GM23338 (cell line): ENCODE data around the gene GNAO1. TPM values are rescaled to one million over a fixed set of nuclear protein-coding genes. Genes with fewer than 3 reads are reported as not detected.

Experiments used
- ATAC-seq: fragments of 200-7000 bp; cut with Tn5 transposase; 3 replicates; pipeline ENCODE4 v1.9.1; 2020
- DNase-seq: peaks from one replicate; pipeline ENCODE4 v3.0.0-alpha.2; 2015; ENCODE audit warnings: low spot score
- H2AFZ ChIP-seq: fragments of 200-600 bp; sonication (generic); 2 replicates; pipeline ENCODE4 v1.8.0; 2016; ENCODE audit warnings: antibody characterized with exemption, mild to moderate bottlenecking, moderate library complexity
- H3F3A ChIP-seq: fragments of 200-600 bp; sonication (generic); replicated peaks from 2 replicates; pipeline ENCODE4 v1.8.0; 2017; ENCODE audit warnings: antibody characterized with exemption, mixed run types, low read depth
- H3K27ac ChIP-seq: fragments of 200-600 bp; sonication (generic); 2 replicates; pipeline ENCODE4 v1.6.1; 2016; ENCODE audit warnings: low read depth
- H3K27me3 ChIP-seq: fragments of 200-600 bp; sonication (generic); 2 replicates; pipeline ENCODE4 v1.8.0; 2016; ENCODE audit warnings: mild to moderate bottlenecking, mixed run types, moderate library complexity; ENCODE audit not compliant: insufficient read depth
- H3K36me3 ChIP-seq: fragments of 200-600 bp; sonication (generic); 2 replicates; pipeline ENCODE4 v1.8.0; 2016; ENCODE audit warnings: mild to moderate bottlenecking; ENCODE audit not compliant: insufficient read depth
- H3K4me1 ChIP-seq: fragments of 200-600 bp; sonication (generic); 2 replicates; pipeline ENCODE4 v1.8.0; 2016; ENCODE audit warnings: mild to moderate bottlenecking, moderate library complexity; ENCODE audit not compliant: insufficient read depth
- H3K4me2 ChIP-seq: fragments of 200-600 bp; sonication (generic); 2 replicates; pipeline ENCODE4 v1.7.1; 2017; ENCODE audit warnings: mixed run types
- H3K4me3 ChIP-seq: fragments of 200-600 bp; sonication (generic); 2 replicates; pipeline ENCODE4 v1.6.1; 2016; ENCODE audit warnings: mixed run types
- H3K79me2 ChIP-seq: fragments of 200-600 bp; sonication (generic); replicated peaks from 2 replicates; pipeline ENCODE4 v1.8.0; 2017; ENCODE audit warnings: mild to moderate bottlenecking; ENCODE audit not compliant: insufficient read depth
- H3K9me2 ChIP-seq: fragments of 200-600 bp; sonication (generic); 2 replicates; pipeline ENCODE4 v1.8.0; 2017; ENCODE audit not compliant: insufficient read depth
- H4K20me1 ChIP-seq: fragments of 200-600 bp; sonication (generic); replicated peaks from 2 replicates; pipeline ENCODE4 v1.8.0; 2017; ENCODE audit warnings: mild to moderate bottlenecking; ENCODE audit not compliant: insufficient read depth
- H3K27ac Mint-ChIP-seq: 2 replicates; pipeline ENCODE4 v1.8.0; 2020; ENCODE audit warnings: inconsistent platforms, mild to moderate bottlenecking, moderate library complexity, mixed read lengths
- H3K27me3 Mint-ChIP-seq: 3 replicates; pipeline ENCODE4 v1.8.0; 2022; ENCODE audit warnings: low read depth, mild to moderate bottlenecking, moderate library complexity, mixed read lengths, inconsistent platforms; ENCODE audit not compliant: insufficient read depth, poor library complexity
- H3K36me3 Mint-ChIP-seq: 3 replicates; pipeline ENCODE4 v1.8.0; 2021; ENCODE audit warnings: low read depth, mild to moderate bottlenecking, inconsistent platforms, moderate library complexity, mixed read lengths
- H3K4me1 Mint-ChIP-seq: 3 replicates; pipeline ENCODE4 v1.8.0; 2020; ENCODE audit warnings: mild to moderate bottlenecking, inconsistent platforms, mixed read lengths
- H3K4me3 Mint-ChIP-seq: 3 replicates; pipeline ENCODE4 v1.8.0; 2021; ENCODE audit warnings: moderate library complexity, mild to moderate bottlenecking, inconsistent platforms, mixed read lengths
- H3K9me3 Mint-ChIP-seq: 3 replicates; pipeline ENCODE4 v1.8.0; 2020; ENCODE audit warnings: moderate library complexity, mild to moderate bottlenecking, inconsistent platforms, mixed read lengths
- CREB1 ChIP-seq: fragments of 250-450 bp; sonication (Bioruptor Pico); IDR thresholded peaks from 2 replicates; pipeline ENCODE4 v1.5.0; 2020; ENCODE audit warnings: low read depth, mild to moderate bottlenecking, moderate library complexity
- EZH2 ChIP-seq: fragments of 200-600 bp; sonication (generic); IDR thresholded peaks from one replicate; pipeline ENCODE4 v1.8.0; 2017; ENCODE audit warnings: antibody characterized with exemption, mild to moderate bottlenecking, low read depth; ENCODE audit not compliant: unreplicated experiment
- EZH2phosphoT487 ChIP-seq: fragments of 200-600 bp; sonication (generic); IDR thresholded peaks from one replicate; pipeline ENCODE4 v1.8.1; 2018; ENCODE audit warnings: antibody characterized with exemption; ENCODE audit not compliant: unreplicated experiment
- JUNB ChIP-seq: IDR thresholded peaks from one replicate; pipeline ENCODE4 v1.6.1; 2016; ENCODE audit warnings: antibody characterized with exemption; ENCODE audit not compliant: unreplicated experiment
- NANOG ChIP-seq: IDR thresholded peaks from 2 replicates; pipeline ENCODE4 v1.6.1; 2016; ENCODE audit warnings: antibody characterized with exemption, borderline replicate concordance
- POLR2AphosphoS5 ChIP-seq: IDR thresholded peaks from 2 replicates; pipeline ENCODE4 v1.6.1; 2016; ENCODE audit warnings: antibody characterized with exemption, low read depth
- STAT1 ChIP-seq: IDR thresholded peaks from one replicate; pipeline ENCODE4 v1.6.1; 2016; ENCODE audit warnings: antibody characterized with exemption; ENCODE audit not compliant: unreplicated experiment
- ZNF114 ChIP-seq: fragments of 250-450 bp; sonication (Bioruptor Pico); IDR thresholded peaks from 2 replicates; pipeline ENCODE4 v1.5.0; 2020; ENCODE audit warnings: mild to moderate bottlenecking, moderate library complexity
- ZNF331 ChIP-seq: fragments of 250-450 bp; sonication (Bioruptor Pico); IDR thresholded peaks from 2 replicates; pipeline ENCODE4 v1.5.0; 2020; ENCODE audit warnings: low read depth, mild to moderate bottlenecking, moderate library complexity
- polyA plus RNA-seq: library from polyadenylated mRNA; unstranded; fragments of >200 nt; fragmentation: Nextera tagmentation; extraction: Ambion mirVana; gene quantifications from 2 replicates; pipeline ENCODE4 v1.2.1, GENCODE V29; 2016
- total RNA-seq: library from RNA; depleted of rRNA; stranded (reverse); fragments of >200 nt; shearing (Covaris generic); gene quantifications from 2 replicates; pipeline ENCODE4 v1.2.3, GENCODE V29; 2014
- TF ChIP-seq, protein P1 (sequence below), 2 experiments: fragments of 200-600 bp in 1 of 2; sonication (generic) in 1 of 2; conservative IDR thresholded peaks; 2 replicates each; pipeline versions ENCODE4 v1.5.1 to v1.6.1; 2016 to 2017; ENCODE audit warnings: antibody characterized with exemption in 2 of 2, low read depth in 2 of 2, mild to moderate bottlenecking in 2 of 2, moderate library complexity in 1 of 2
- TF ChIP-seq, protein P2 (sequence below): IDR thresholded peaks from 2 replicates; pipeline ENCODE4 v1.6.1; 2016; ENCODE audit warnings: antibody characterized with exemption
- TF ChIP-seq, protein P3 (sequence below): fragments of 250-450 bp; sonication (Bioruptor Pico); IDR thresholded peaks from 2 replicates; pipeline ENCODE4 v1.5.0; 2020; ENCODE audit warnings: mild to moderate bottlenecking, moderate library complexity
- TF ChIP-seq, protein P4 (sequence below): IDR thresholded peaks from one replicate; pipeline ENCODE4 v1.6.1; 2018; ENCODE audit warnings: antibody characterized with exemption; ENCODE audit not compliant: unreplicated experiment

The GNAO1 gene
- total and polyA plus RNA-seq, 2 experiments from 2014 or later = 6.5 to 24.8 TPM

DNA sequence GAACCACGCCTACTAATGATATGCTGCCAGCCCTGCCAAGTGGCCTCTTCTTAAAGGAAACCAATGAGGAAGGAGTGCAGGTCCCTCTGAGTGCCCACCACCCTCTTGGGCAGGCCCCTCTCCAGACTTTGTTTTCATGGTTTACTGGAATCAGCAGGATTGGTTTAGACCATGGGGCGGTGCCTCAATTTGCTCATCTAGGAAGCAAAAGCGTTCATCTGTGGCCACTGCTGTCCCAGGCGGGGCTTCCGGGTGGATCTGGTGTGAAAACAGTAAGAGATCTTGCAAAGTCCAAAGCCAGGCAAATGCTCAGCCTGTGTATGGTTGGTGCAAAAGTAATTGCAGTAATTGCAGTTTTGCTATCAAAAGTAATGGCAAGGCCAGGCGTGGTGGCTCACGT, 162.7 kb downstream of the GNAO1 start:
- Histone ChIP-seq H3K27me3 (no peaks in the 10 kb centered on the region), H3K27ac (no peak overlapping the region), H3K9me2 (no peaks in the 10 kb centered on the region), H3K4me2 (no peak overlapping the region), H3K4me3 (no peak overlapping the region), H3K36me3 (no peaks in the 10 kb centered on the region), H4K20me1 (no peaks in the 10 kb centered on the region), H3F3A (no peaks in the 10 kb centered on the region; the same call in 1 of the 2 replicates), H3K4me1 (peaks cover 23% of the 10 kb centered on the region), H2AFZ (no peak overlapping the region), H3K79me2 (no peaks in the 10 kb centered on the region)
- Mint-ChIP-seq H3K36me3 (no peaks in the 10 kb centered on the region; the same call in 2 of the 3 replicates), H3K4me1 (peaks cover 33% of the 10 kb centered on the region), H3K4me3 (no peak overlapping the region), H3K27ac (no peak overlapping the region), H3K27me3 (peaks cover 4% of the 10 kb centered on the region), H3K9me3 (no peaks in the 10 kb centered on the region)
- no peak for DNase-seq
- ATAC-seq = no peak
- TF ChIP-seq EZH2phosphoT487 = no peak
- TF ChIP-seq ZNF114 = no peak
- TF ChIP-seq, protein P1, sequence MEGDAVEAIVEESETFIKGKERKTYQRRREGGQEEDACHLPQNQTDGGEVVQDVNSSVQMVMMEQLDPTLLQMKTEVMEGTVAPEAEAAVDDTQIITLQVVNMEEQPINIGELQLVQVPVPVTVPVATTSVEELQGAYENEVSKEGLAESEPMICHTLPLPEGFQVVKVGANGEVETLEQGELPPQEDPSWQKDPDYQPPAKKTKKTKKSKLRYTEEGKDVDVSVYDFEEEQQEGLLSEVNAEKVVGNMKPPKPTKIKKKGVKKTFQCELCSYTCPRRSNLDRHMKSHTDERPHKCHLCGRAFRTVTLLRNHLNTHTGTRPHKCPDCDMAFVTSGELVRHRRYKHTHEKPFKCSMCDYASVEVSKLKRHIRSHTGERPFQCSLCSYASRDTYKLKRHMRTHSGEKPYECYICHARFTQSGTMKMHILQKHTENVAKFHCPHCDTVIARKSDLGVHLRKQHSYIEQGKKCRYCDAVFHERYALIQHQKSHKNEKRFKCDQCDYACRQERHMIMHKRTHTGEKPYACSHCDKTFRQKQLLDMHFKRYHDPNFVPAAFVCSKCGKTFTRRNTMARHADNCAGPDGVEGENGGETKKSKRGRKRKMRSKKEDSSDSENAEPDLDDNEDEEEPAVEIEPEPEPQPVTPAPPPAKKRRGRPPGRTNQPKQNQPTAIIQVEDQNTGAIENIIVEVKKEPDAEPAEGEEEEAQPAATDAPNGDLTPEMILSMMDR (conservative IDR thresholded peaks at IDR 0.05; ENCODE audit: low read depth in 2 of 2) = no peak
- TF ChIP-seq, protein P2, sequence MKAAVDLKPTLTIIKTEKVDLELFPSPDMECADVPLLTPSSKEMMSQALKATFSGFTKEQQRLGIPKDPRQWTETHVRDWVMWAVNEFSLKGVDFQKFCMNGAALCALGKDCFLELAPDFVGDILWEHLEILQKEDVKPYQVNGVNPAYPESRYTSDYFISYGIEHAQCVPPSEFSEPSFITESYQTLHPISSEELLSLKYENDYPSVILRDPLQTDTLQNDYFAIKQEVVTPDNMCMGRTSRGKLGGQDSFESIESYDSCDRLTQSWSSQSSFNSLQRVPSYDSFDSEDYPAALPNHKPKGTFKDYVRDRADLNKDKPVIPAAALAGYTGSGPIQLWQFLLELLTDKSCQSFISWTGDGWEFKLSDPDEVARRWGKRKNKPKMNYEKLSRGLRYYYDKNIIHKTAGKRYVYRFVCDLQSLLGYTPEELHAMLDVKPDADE = no peak
- TF ChIP-seq POLR2AphosphoS5 = no peak
- no peak for TF ChIP-seq ZNF331 (CRISPR knock-in tag)
- TF ChIP-seq CREB1 (CRISPR knock-in tag) = no peak
- no peak for TF ChIP-seq STAT1
- TF ChIP-seq, protein P3, sequence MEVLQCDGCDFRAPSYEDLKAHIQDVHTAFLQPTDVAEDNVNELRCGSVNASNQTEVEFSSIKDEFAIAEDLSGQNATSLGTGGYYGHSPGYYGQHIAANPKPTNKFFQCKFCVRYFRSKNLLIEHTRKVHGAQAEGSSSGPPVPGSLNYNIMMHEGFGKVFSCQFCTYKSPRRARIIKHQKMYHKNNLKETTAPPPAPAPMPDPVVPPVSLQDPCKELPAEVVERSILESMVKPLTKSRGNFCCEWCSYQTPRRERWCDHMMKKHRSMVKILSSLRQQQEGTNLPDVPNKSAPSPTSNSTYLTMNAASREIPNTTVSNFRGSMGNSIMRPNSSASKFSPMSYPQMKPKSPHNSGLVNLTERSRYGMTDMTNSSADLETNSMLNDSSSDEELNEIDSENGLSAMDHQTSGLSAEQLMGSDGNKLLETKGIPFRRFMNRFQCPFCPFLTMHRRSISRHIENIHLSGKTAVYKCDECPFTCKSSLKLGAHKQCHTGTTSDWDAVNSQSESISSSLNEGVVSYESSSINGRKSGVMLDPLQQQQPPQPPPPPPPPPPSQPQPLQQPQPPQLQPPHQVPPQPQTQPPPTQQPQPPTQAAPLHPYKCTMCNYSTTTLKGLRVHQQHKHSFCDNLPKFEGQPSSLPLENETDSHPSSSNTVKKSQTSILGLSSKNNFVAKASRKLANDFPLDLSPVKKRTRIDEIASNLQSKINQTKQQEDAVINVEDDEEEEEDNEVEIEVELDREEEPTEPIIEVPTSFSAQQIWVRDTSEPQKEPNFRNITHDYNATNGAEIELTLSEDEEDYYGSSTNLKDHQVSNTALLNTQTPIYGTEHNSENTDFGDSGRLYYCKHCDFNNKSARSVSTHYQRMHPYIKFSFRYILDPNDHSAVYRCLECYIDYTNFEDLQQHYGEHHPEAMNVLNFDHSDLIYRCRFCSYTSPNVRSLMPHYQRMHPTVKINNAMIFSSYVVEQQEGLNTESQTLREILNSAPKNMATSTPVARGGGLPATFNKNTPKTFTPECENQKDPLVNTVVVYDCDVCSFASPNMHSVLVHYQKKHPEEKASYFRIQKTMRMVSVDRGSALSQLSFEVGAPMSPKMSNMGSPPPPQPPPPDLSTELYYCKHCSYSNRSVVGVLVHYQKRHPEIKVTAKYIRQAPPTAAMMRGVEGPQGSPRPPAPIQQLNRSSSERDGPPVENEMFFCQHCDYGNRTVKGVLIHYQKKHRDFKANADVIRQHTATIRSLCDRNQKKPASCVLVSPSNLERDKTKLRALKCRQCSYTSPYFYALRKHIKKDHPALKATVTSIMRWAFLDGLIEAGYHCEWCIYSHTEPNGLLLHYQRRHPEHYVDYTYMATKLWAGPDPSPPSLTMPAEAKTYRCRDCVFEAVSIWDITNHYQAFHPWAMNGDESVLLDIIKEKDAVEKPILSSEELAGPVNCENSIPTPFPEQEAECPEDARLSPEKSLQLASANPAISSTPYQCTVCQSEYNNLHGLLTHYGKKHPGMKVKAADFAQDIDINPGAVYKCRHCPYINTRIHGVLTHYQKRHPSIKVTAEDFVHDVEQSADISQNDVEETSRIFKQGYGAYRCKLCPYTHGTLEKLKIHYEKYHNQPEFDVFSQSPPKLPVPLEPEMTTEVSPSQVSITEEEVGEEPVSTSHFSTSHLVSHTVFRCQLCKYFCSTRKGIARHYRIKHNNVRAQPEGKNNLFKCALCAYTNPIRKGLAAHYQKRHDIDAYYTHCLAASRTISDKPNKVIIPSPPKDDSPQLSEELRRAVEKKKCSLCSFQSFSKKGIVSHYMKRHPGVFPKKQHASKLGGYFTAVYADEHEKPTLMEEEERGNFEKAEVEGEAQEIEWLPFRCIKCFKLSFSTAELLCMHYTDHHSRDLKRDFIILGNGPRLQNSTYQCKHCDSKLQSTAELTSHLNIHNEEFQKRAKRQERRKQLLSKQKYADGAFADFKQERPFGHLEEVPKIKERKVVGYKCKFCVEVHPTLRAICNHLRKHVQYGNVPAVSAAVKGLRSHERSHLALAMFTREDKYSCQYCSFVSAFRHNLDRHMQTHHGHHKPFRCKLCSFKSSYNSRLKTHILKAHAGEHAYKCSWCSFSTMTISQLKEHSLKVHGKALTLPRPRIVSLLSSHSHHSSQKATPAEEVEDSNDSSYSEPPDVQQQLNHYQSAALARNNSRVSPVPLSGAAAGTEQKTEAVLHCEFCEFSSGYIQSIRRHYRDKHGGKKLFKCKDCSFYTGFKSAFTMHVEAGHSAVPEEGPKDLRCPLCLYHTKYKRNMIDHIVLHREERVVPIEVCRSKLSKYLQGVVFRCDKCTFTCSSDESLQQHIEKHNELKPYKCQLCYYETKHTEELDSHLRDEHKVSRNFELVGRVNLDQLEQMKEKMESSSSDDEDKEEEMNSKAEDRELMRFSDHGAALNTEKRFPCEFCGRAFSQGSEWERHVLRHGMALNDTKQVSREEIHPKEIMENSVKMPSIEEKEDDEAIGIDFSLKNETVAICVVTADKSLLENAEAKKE = no peak
- TF ChIP-seq EZH2 = no peak
- TF ChIP-seq NANOG = no peak
- TF ChIP-seq, protein P4, sequence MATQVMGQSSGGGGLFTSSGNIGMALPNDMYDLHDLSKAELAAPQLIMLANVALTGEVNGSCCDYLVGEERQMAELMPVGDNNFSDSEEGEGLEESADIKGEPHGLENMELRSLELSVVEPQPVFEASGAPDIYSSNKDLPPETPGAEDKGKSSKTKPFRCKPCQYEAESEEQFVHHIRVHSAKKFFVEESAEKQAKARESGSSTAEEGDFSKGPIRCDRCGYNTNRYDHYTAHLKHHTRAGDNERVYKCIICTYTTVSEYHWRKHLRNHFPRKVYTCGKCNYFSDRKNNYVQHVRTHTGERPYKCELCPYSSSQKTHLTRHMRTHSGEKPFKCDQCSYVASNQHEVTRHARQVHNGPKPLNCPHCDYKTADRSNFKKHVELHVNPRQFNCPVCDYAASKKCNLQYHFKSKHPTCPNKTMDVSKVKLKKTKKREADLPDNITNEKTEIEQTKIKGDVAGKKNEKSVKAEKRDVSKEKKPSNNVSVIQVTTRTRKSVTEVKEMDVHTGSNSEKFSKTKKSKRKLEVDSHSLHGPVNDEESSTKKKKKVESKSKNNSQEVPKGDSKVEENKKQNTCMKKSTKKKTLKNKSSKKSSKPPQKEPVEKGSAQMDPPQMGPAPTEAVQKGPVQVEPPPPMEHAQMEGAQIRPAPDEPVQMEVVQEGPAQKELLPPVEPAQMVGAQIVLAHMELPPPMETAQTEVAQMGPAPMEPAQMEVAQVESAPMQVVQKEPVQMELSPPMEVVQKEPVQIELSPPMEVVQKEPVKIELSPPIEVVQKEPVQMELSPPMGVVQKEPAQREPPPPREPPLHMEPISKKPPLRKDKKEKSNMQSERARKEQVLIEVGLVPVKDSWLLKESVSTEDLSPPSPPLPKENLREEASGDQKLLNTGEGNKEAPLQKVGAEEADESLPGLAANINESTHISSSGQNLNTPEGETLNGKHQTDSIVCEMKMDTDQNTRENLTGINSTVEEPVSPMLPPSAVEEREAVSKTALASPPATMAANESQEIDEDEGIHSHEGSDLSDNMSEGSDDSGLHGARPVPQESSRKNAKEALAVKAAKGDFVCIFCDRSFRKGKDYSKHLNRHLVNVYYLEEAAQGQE = no peak
- TF ChIP-seq JUNB = no peak
